NCI-H2107 (cell line): ENCODE results near the gene SRC.

Experiments used
- DNase-seq: peaks from one replicate; lab custom pipeline; 2025; lab: John Stamatoyannopoulos, UW

SRC gene

DNA sequence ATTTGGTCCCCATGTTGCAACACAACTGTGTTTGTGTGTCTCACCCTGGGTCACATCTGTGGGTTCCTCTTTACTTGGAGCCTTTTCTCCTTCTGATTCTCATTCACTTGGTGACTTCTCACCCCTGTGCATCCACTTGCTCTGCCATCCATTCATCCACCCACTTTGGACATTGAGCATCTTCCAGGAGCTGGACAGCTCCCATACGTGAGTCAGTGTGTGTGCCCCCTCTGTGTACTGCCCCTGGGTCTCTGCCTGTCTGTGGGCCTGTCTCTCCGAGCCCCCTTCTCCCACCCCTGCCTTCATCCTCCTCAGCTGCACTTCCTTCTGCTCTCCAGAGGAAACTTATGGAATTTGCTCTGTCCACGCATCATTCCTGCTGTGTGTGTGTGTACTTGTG is 107.3 kb downstream of the SRC start:
- DNase-seq = no peak

DNA sequence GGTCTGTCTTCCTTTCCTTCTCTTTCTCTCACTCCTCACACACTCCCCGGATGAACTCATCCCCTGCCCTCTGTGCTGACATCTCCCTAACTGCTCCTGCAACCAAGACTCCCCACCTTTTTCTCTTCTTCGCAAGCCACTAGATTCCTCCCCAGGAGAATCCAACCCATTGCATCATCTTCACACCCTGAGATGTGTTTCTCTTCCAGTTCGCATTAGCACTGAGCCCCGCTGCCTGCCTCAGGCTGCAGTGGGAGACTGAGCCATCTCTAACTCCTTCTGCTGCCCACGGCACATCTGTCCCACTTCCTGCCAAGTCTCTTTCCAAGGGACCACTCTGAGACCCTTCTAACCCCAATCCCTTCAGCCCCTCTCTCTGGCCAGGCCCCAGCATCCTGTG is 107.9 kb downstream of the SRC start:
- DNase-seq = no peak

DNA sequence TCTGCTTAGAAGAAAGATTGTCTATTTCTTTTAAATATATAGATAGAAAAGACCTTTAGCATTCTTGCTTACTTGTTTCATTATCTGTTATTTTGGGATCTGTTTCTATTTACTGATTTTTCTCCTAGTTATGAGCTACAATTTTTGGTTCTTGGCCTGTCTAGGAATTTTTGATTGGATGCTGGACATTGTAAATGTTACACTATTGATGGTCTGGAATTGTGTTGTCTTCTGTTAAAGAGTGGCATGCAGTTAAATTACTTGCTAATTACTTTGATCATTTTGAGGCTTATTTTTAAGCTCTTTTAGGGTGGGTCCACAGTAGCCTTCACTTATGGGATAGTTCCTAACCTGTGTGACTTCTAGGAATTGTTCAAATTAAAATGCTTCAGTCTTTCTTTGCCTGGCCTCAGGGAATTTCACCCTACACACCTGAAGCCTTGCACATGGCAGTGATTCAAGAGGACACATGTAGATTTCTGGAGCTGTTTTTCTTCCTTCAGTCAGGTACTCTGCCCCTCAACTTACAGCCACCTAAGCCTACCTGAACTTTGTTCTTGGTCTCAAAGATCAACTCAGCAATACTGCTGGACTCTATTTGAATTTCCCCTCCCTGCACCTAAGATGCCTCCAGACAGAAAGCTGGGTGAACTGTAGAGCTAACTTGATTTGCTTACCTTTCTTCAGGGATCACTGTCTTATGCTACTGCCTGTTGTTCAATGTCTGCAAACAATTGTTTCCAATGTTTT is 108.9 kb downstream of the SRC start:
- no peak for DNase-seq
